DND-41 (cell line): ENCODE results near the gene GNA14.

Experiments used
- ATAC-seq: fragments of 200-7000 bp; cut with Tn5 transposase; 3 replicates; pipeline ENCODE4 v1.9.1; 2021; ENCODE audit warnings: low read depth; ENCODE audit not compliant: insufficient read depth
- DNase-seq: peaks from one replicate; pipeline ENCODE4 v3.0.0-alpha.2; 2020
- H2AFZ ChIP-seq: 2 replicates; pipeline ENCODE4 v1.6.0; 2012; ENCODE audit warnings: low read depth, low read length
- H3K27ac ChIP-seq: 2 replicates; pipeline ENCODE4 v1.5.1; 2012; ENCODE audit warnings: low read length, inconsistent platforms
- H3K27me3 ChIP-seq: fragments of 200-600 bp; sonication (generic); 2 replicates; pipeline ENCODE4 v1.6.0; 2012; ENCODE audit warnings: low read length, mild to moderate bottlenecking, inconsistent platforms; ENCODE audit not compliant: insufficient read depth, poor library complexity
- H3K36me3 ChIP-seq: 2 replicates; pipeline ENCODE4 v1.5.1; 2012; ENCODE audit warnings: low read length, inconsistent platforms; ENCODE audit not compliant: insufficient read depth
- H3K4me1 ChIP-seq: 2 replicates; pipeline ENCODE4 v1.5.1; 2012; ENCODE audit warnings: mild to moderate bottlenecking, low read length; ENCODE audit not compliant: insufficient read depth
- H3K4me2 ChIP-seq: 2 replicates; pipeline ENCODE4 v1.6.0; 2012; ENCODE audit warnings: mild to moderate bottlenecking, moderate library complexity, low read length, inconsistent platforms; ENCODE audit not compliant: insufficient read depth
- H3K4me3 ChIP-seq, 2 experiments: fragments of 200-600 bp in 1 of 2; shearing (Covaris generic) in 1 of 2; 2 replicates each; pipeline ENCODE4 v1.5.1; 2012 to 2016; ENCODE audit warnings: inconsistent platforms in 2 of 2, low read length in 2 of 2, mild to moderate bottlenecking in 2 of 2, low read depth in 1 of 2, moderate library complexity in 1 of 2
- H3K79me2 ChIP-seq: 2 replicates; pipeline ENCODE4 v1.6.0; 2012; ENCODE audit warnings: low read length, inconsistent platforms; ENCODE audit not compliant: insufficient read depth
- H3K9ac ChIP-seq: 2 replicates; pipeline ENCODE4 v1.6.0; 2012; ENCODE audit warnings: low read depth, mild to moderate bottlenecking, inconsistent platforms, low read length, moderate library complexity
- H3K9me3 ChIP-seq: 2 replicates; pipeline ENCODE4 v1.5.1; 2012; ENCODE audit warnings: low read length, moderate library complexity, mild to moderate bottlenecking, inconsistent platforms; ENCODE audit not compliant: insufficient read depth, severe bottlenecking
- H4K20me1 ChIP-seq: 2 replicates; pipeline ENCODE4 v1.6.0; 2012; ENCODE audit warnings: low read length; ENCODE audit not compliant: insufficient read depth
- EZH2 ChIP-seq: IDR thresholded peaks from 3 replicates; pipeline ENCODE4 v1.6.1; 2012; ENCODE audit warnings: borderline replicate concordance, low read depth, mild to moderate bottlenecking, moderate library complexity, low read length, inconsistent platforms; ENCODE audit not compliant: severe bottlenecking
- TF ChIP-seq, protein P1 (sequence below): IDR thresholded peaks from 2 replicates; pipeline ENCODE4 v1.5.1; 2012; ENCODE audit warnings: borderline replicate concordance, low read length, moderate library complexity, mild to moderate bottlenecking; ENCODE audit not compliant: poor library complexity, severe bottlenecking; ENCODE audit errors: extremely low read depth

The GNA14 gene

DNA sequence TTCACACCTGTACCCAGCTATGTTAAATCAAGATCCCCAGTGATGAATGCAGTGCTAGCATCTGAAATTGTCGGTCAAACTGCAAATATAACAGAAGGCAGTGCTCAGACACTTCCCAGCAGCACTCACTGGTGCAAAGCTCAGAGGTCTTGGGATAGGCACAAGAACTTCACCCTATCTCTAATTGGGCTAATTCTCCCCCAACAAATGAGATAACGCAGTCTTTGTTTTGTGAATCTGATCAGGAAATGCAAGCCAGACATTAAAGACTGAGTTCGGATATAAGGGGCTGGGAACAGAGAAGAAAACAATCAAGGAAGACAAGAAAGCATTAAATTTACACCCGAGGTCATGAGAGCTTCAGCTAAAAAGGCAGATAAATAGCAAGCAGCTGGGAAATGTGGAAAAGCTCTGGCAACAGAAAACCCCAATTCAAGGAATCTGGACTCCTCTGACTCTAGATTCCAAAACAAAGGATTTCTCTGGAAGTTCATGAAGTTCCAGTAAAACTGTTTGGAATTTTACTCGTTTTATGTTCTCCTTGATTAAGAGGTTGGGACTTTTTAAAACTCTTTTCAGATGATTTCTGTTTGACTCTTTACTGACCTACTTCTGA, 65.1 kb downstream of the GNA14 start:
- Histone ChIP-seq H3K4me2 (no peak overlapping the region), H3K4me1 (peaks cover 2% of the 10 kb centered on the region)
- TF ChIP-seq, protein P1, sequence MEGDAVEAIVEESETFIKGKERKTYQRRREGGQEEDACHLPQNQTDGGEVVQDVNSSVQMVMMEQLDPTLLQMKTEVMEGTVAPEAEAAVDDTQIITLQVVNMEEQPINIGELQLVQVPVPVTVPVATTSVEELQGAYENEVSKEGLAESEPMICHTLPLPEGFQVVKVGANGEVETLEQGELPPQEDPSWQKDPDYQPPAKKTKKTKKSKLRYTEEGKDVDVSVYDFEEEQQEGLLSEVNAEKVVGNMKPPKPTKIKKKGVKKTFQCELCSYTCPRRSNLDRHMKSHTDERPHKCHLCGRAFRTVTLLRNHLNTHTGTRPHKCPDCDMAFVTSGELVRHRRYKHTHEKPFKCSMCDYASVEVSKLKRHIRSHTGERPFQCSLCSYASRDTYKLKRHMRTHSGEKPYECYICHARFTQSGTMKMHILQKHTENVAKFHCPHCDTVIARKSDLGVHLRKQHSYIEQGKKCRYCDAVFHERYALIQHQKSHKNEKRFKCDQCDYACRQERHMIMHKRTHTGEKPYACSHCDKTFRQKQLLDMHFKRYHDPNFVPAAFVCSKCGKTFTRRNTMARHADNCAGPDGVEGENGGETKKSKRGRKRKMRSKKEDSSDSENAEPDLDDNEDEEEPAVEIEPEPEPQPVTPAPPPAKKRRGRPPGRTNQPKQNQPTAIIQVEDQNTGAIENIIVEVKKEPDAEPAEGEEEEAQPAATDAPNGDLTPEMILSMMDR: no peak
- no peak for TF ChIP-seq EZH2

DNA sequence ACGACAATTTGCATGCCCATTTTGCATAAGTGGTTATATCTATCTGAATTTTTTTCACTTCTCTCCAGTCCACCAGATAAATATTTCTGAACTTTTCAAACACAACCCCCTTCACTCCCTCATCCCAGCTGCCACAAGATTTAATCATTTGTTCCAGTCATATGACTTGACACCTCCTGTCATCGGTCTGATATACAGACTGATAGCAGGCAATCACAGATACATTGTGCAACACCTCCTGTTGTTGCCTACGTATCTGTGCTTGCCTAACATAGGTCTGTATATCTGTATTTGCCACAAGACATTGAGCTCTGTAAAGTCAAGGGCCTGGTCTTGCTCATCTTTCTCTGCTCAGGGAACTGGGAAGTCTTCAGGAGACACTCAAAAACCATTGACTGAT, 65.6 kb downstream of the GNA14 start:
- Histone ChIP-seq H3K36me3 (no peaks in the 10 kb centered on the region), H2AFZ (no peak overlapping the region), H3K27me3 (no peaks in the 10 kb centered on the region), H3K4me2 (no peak overlapping the region), H3K9ac (no peak overlapping the region), H3K27ac (no peak overlapping the region), H3K9me3 (no peaks in the 10 kb centered on the region), H4K20me1 (no peaks in the 10 kb centered on the region), H3K79me2 (no peaks in the 10 kb centered on the region), H3K4me1 (no peaks in the 10 kb centered on the region), H3K4me3 (no peak overlapping the region)
- ATAC-seq: no peak
- TF ChIP-seq, protein P1: no peak
- TF ChIP-seq EZH2: no peak
- DNase-seq: no peak

More for the DNA sequence above, 65.1 kb downstream of the GNA14 start:
- no peak for DNase-seq
- Histone ChIP-seq H3K36me3 (no peaks in the 10 kb centered on the region), H3K9me3 (no peaks in the 10 kb centered on the region), H4K20me1 (no peaks in the 10 kb centered on the region), H3K27ac (no peak overlapping the region), H3K4me3 (no peak overlapping the region), H3K9ac (no peak overlapping the region), H3K79me2 (no peaks in the 10 kb centered on the region), H3K27me3 (no peaks in the 10 kb centered on the region), H2AFZ (no peak overlapping the region)
- ATAC-seq: no peak

GRCh38 chr9:77575785-77576184, 72.3 kb downstream of the GNA14 start:
- peak; percentile 53; the same call in 1 of the 3 replicates for ATAC-seq
- Histone ChIP-seq H3K27me3 (no peaks in the 10 kb centered on the region), H3K36me3 (no peaks in the 10 kb centered on the region), H3K79me2 (no peaks in the 10 kb centered on the region), H3K4me3 (no peak overlapping the region), H3K27ac (no peak overlapping the region), H3K9me3 (no peaks in the 10 kb centered on the region), H3K9ac (no peak overlapping the region), H4K20me1 (no peaks in the 10 kb centered on the region), H2AFZ (no peak overlapping the region), H3K4me2 (no peak overlapping the region), H3K4me1 (no peaks in the 10 kb centered on the region)
- no peak for TF ChIP-seq EZH2
- TF ChIP-seq, protein P1: no peak
- DNase-seq: peak; percentile 50
